AG10803 (cell line): Measurements from ENCODE around the gene SACS.

Experiments
- DNase-seq: peaks from one replicate; pipeline ENCODE4 v3.0.0; 2010; ENCODE audit warnings: low read depth
- H3K4me3 ChIP-seq: 2 replicates; pipeline ENCODE4 v1.5.1; 2011; ENCODE audit warnings: mild to moderate bottlenecking, low read length, control low read depth
- CTCF ChIP-seq: conservative IDR thresholded peaks from 2 replicates; pipeline ENCODE4 v1.5.1; 2011; ENCODE audit warnings: mild to moderate bottlenecking, low read length, control low read depth, inconsistent platforms

Gene SACS

GRCh38 chr13:23392313-23392712, 41.2 kb downstream of the SACS start:
- no peak overlapping the region for H3K4me3 ChIP-seq
- DNase-seq, result no peak
- no peak for TF ChIP-seq CTCF

- no peak for TF ChIP-seq CTCF
- DNase-seq, result peak; percentile 43
- H3K4me3 ChIP-seq, result no peak overlapping the region
These were observed 41.8 kb downstream of the SACS start for GRCh38 chr13:23391752-23392151.

- H3K4me3 ChIP-seq, result no peak overlapping the region
- no peak for TF ChIP-seq CTCF
- DNase-seq, result no peak
These were observed 47.0 kb downstream of the SACS start for GRCh38 chr13:23386533-23386932.

GRCh38 chr13:23385931-23386330, 47.6 kb downstream of the SACS start:
- TF ChIP-seq CTCF, result no peak
- no peak overlapping the region for H3K4me3 ChIP-seq
- no peak for DNase-seq

GRCh38 chr13:23384111-23384510, 49.4 kb downstream of the SACS start:
- DNase-seq, result peak; percentile 61
- TF ChIP-seq CTCF, result no peak
- H3K4me3 ChIP-seq, result no peak overlapping the region

- no peak overlapping the region for H3K4me3 ChIP-seq
- no peak for DNase-seq
- no peak for TF ChIP-seq CTCF
These were observed 50.4 kb downstream of the SACS start for GRCh38 chr13:23383151-23383550.

- no peak overlapping the region for H3K4me3 ChIP-seq
- no peak for TF ChIP-seq CTCF
- DNase-seq, result no peak
These were observed 51.6 kb downstream of the SACS start for GRCh38 chr13:23381866-23382265.
